GM23338 (cell line): ENCODE results near the gene ANKS1B. TPM values are rescaled to one million over a fixed set of nuclear protein-coding genes. Genes with fewer than 3 reads are reported as not detected.
A peak's percentile ranks its signal among the peaks of the same experiment; 100 is the strongest.

Source experiments
- ATAC-seq: fragments of 200-7000 bp; cut with Tn5 transposase; 3 replicates; pipeline ENCODE4 v1.9.1; 2020
- DNase-seq: peaks from one replicate; pipeline ENCODE4 v3.0.0-alpha.2; 2015; ENCODE audit warnings: low spot score
- H2AFZ ChIP-seq: fragments of 200-600 bp; sonication (generic); 2 replicates; pipeline ENCODE4 v1.8.0; 2016; ENCODE audit warnings: antibody characterized with exemption, mild to moderate bottlenecking, moderate library complexity
- H3F3A ChIP-seq: fragments of 200-600 bp; sonication (generic); replicated peaks from 2 replicates; pipeline ENCODE4 v1.8.0; 2017; ENCODE audit warnings: antibody characterized with exemption, mixed run types, low read depth
- H3K27ac ChIP-seq: fragments of 200-600 bp; sonication (generic); 2 replicates; pipeline ENCODE4 v1.6.1; 2016; ENCODE audit warnings: low read depth
- H3K27me3 ChIP-seq: fragments of 200-600 bp; sonication (generic); 2 replicates; pipeline ENCODE4 v1.8.0; 2016; ENCODE audit warnings: mild to moderate bottlenecking, mixed run types, moderate library complexity; ENCODE audit not compliant: insufficient read depth
- H3K36me3 ChIP-seq: fragments of 200-600 bp; sonication (generic); 2 replicates; pipeline ENCODE4 v1.8.0; 2016; ENCODE audit warnings: mild to moderate bottlenecking; ENCODE audit not compliant: insufficient read depth
- H3K4me1 ChIP-seq: fragments of 200-600 bp; sonication (generic); 2 replicates; pipeline ENCODE4 v1.8.0; 2016; ENCODE audit warnings: mild to moderate bottlenecking, moderate library complexity; ENCODE audit not compliant: insufficient read depth
- H3K4me2 ChIP-seq: fragments of 200-600 bp; sonication (generic); 2 replicates; pipeline ENCODE4 v1.7.1; 2017; ENCODE audit warnings: mixed run types
- H3K4me3 ChIP-seq: fragments of 200-600 bp; sonication (generic); 2 replicates; pipeline ENCODE4 v1.6.1; 2016; ENCODE audit warnings: mixed run types
- H3K79me2 ChIP-seq: fragments of 200-600 bp; sonication (generic); replicated peaks from 2 replicates; pipeline ENCODE4 v1.8.0; 2017; ENCODE audit warnings: mild to moderate bottlenecking; ENCODE audit not compliant: insufficient read depth
- H3K9me2 ChIP-seq: fragments of 200-600 bp; sonication (generic); 2 replicates; pipeline ENCODE4 v1.8.0; 2017; ENCODE audit not compliant: insufficient read depth
- H4K20me1 ChIP-seq: fragments of 200-600 bp; sonication (generic); replicated peaks from 2 replicates; pipeline ENCODE4 v1.8.0; 2017; ENCODE audit warnings: mild to moderate bottlenecking; ENCODE audit not compliant: insufficient read depth
- H3K27ac Mint-ChIP-seq: 2 replicates; pipeline ENCODE4 v1.8.0; 2020; ENCODE audit warnings: inconsistent platforms, mild to moderate bottlenecking, moderate library complexity, mixed read lengths
- H3K27me3 Mint-ChIP-seq: 3 replicates; pipeline ENCODE4 v1.8.0; 2022; ENCODE audit warnings: low read depth, mild to moderate bottlenecking, moderate library complexity, mixed read lengths, inconsistent platforms; ENCODE audit not compliant: insufficient read depth, poor library complexity
- H3K36me3 Mint-ChIP-seq: 3 replicates; pipeline ENCODE4 v1.8.0; 2021; ENCODE audit warnings: low read depth, mild to moderate bottlenecking, inconsistent platforms, moderate library complexity, mixed read lengths
- H3K4me1 Mint-ChIP-seq: 3 replicates; pipeline ENCODE4 v1.8.0; 2020; ENCODE audit warnings: mild to moderate bottlenecking, inconsistent platforms, mixed read lengths
- H3K4me3 Mint-ChIP-seq: 3 replicates; pipeline ENCODE4 v1.8.0; 2021; ENCODE audit warnings: moderate library complexity, mild to moderate bottlenecking, inconsistent platforms, mixed read lengths
- H3K9me3 Mint-ChIP-seq: 3 replicates; pipeline ENCODE4 v1.8.0; 2020; ENCODE audit warnings: moderate library complexity, mild to moderate bottlenecking, inconsistent platforms, mixed read lengths
- CREB1 ChIP-seq: fragments of 250-450 bp; sonication (Bioruptor Pico); IDR thresholded peaks from 2 replicates; pipeline ENCODE4 v1.5.0; 2020; ENCODE audit warnings: low read depth, mild to moderate bottlenecking, moderate library complexity
- ETS1 ChIP-seq: IDR thresholded peaks from 2 replicates; pipeline ENCODE4 v1.6.1; 2016; ENCODE audit warnings: antibody characterized with exemption
- EZH2 ChIP-seq: fragments of 200-600 bp; sonication (generic); IDR thresholded peaks from one replicate; pipeline ENCODE4 v1.8.0; 2017; ENCODE audit warnings: antibody characterized with exemption, mild to moderate bottlenecking, low read depth; ENCODE audit not compliant: unreplicated experiment
- POLR2AphosphoS5 ChIP-seq: IDR thresholded peaks from 2 replicates; pipeline ENCODE4 v1.6.1; 2016; ENCODE audit warnings: antibody characterized with exemption, low read depth
- STAT1 ChIP-seq: IDR thresholded peaks from one replicate; pipeline ENCODE4 v1.6.1; 2016; ENCODE audit warnings: antibody characterized with exemption; ENCODE audit not compliant: unreplicated experiment
- ZNF114 ChIP-seq: fragments of 250-450 bp; sonication (Bioruptor Pico); IDR thresholded peaks from 2 replicates; pipeline ENCODE4 v1.5.0; 2020; ENCODE audit warnings: mild to moderate bottlenecking, moderate library complexity
- ZNF331 ChIP-seq: fragments of 250-450 bp; sonication (Bioruptor Pico); IDR thresholded peaks from 2 replicates; pipeline ENCODE4 v1.5.0; 2020; ENCODE audit warnings: low read depth, mild to moderate bottlenecking, moderate library complexity
- ZNF462 ChIP-seq: fragments of 250-450 bp; sonication (Bioruptor Pico); IDR thresholded peaks from 2 replicates; pipeline ENCODE4 v1.5.0; 2020; ENCODE audit warnings: mild to moderate bottlenecking, moderate library complexity
- polyA plus RNA-seq: library from polyadenylated mRNA; unstranded; fragments of >200 nt; fragmentation: Nextera tagmentation; extraction: Ambion mirVana; gene quantifications from 2 replicates; pipeline ENCODE4 v1.2.1, GENCODE V29; 2016
- total RNA-seq: library from RNA; depleted of rRNA; stranded (reverse); fragments of >200 nt; shearing (Covaris generic); gene quantifications from 2 replicates; pipeline ENCODE4 v1.2.3, GENCODE V29; 2014
- TF ChIP-seq, protein P1 (sequence below): IDR thresholded peaks from one replicate; pipeline ENCODE4 v1.6.1; 2018; ENCODE audit warnings: antibody characterized with exemption; ENCODE audit not compliant: unreplicated experiment

Gene ANKS1B
- total and polyA plus RNA-seq, 2 experiments from 2014 or later, result 4.3 to 5.8 TPM

DNA sequence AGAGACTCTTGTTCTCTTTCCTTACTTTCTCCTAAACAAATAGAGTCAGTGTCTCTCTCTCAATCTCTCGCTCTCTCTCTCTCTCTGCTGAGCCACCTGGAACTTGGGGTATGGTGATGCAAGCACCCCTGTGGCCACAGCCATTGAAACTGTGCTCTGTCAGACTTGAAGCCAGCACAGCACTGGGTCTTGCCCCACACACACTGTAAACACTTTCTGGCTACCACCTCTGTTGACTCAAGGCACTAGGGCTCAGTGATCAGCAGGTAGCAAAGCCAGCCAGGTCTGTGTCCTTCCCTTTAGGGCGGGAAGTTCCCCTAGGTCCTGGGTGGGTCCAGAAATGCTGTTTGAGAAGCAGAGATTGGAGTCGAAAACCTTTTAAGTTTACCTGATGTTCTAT, 463.1 kb downstream of the ANKS1B start:
- no peak overlapping the region for H3K4me3 ChIP-seq
- no peaks in the 10 kb centered on the region for H3F3A ChIP-seq
- ATAC-seq (peak; percentile 55), DNase-seq (no peak)
- TF ChIP-seq CREB1 (no peak), ZNF114 (CRISPR knock-in tag) (no peak), STAT1 (no peak), POLR2AphosphoS5 (no peak), ZNF462 (no peak), EZH2 (no peak), ZNF331 (CRISPR knock-in tag) (no peak), ETS1 (no peak)
- TF ChIP-seq, protein P1, sequence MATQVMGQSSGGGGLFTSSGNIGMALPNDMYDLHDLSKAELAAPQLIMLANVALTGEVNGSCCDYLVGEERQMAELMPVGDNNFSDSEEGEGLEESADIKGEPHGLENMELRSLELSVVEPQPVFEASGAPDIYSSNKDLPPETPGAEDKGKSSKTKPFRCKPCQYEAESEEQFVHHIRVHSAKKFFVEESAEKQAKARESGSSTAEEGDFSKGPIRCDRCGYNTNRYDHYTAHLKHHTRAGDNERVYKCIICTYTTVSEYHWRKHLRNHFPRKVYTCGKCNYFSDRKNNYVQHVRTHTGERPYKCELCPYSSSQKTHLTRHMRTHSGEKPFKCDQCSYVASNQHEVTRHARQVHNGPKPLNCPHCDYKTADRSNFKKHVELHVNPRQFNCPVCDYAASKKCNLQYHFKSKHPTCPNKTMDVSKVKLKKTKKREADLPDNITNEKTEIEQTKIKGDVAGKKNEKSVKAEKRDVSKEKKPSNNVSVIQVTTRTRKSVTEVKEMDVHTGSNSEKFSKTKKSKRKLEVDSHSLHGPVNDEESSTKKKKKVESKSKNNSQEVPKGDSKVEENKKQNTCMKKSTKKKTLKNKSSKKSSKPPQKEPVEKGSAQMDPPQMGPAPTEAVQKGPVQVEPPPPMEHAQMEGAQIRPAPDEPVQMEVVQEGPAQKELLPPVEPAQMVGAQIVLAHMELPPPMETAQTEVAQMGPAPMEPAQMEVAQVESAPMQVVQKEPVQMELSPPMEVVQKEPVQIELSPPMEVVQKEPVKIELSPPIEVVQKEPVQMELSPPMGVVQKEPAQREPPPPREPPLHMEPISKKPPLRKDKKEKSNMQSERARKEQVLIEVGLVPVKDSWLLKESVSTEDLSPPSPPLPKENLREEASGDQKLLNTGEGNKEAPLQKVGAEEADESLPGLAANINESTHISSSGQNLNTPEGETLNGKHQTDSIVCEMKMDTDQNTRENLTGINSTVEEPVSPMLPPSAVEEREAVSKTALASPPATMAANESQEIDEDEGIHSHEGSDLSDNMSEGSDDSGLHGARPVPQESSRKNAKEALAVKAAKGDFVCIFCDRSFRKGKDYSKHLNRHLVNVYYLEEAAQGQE, result no peak
- Mint-ChIP-seq H3K36me3 (no peaks in the 10 kb centered on the region), H3K27me3 (no peaks in the 10 kb centered on the region), H3K9me3 (no peaks in the 10 kb centered on the region; the same call in 1 of the 3 replicates), H3K4me1 (peaks cover 2% of the 10 kb centered on the region; the same call in 1 of the 3 replicates), H3K4me3 (no peak overlapping the region), H3K27ac (no peak overlapping the region; the same call in 1 of the 2 replicates)
- no peak overlapping the region for H3K27ac ChIP-seq
- H3K4me2 ChIP-seq, result no peak overlapping the region
- H3K36me3 ChIP-seq, result no peaks in the 10 kb centered on the region
- no peaks in the 10 kb centered on the region for H4K20me1 ChIP-seq
- no peaks in the 10 kb centered on the region for H3K4me1 ChIP-seq
- no peak overlapping the region for H2AFZ ChIP-seq
- H3K9me2 ChIP-seq, result peaks cover 3% of the 10 kb centered on the region; the same call in 1 of the 2 replicates
- no peaks in the 10 kb centered on the region for H3K79me2 ChIP-seq
- no peaks in the 10 kb centered on the region for H3K27me3 ChIP-seq
